Suprapubic skin (tissue), 4 donors: ENCODE measurements around the gene CTRL.

ENCODE experiments used
- EP300 ChIP-seq: sonication (generic); formaldehyde crosslinking; IDR thresholded peaks from one replicate; pipeline ENCODE4 v1.6.1; 2017; ENCODE audit warnings: antibody characterized with exemption
- POLR2A ChIP-seq, 2 donors: fragments of 450-650 bp; IDR thresholded peaks; one replicate each; pipeline ENCODE4 v1.6.1; 2017; ENCODE audit warnings: antibody characterized with exemption in 2 of 2, mild to moderate bottlenecking in 2 of 2, moderate library complexity in 2 of 2
- POLR2AphosphoS5 ChIP-seq, 3 donors: sonication (generic); formaldehyde crosslinking; IDR thresholded peaks; one replicate each; pipeline ENCODE4 v1.6.1; 2017; ENCODE audit warnings: antibody characterized with exemption in 3 of 3
- TF ChIP-seq, protein P1 (sequence below), 2 donors: fragments of 200-600 bp in 1 of 2; fragments of 450-650 bp in 1 of 2; sonication (generic) in 1 of 2; IDR thresholded peaks; one replicate each; pipeline ENCODE4 v1.5.1; 2016 to 2019; ENCODE audit warnings: antibody characterized with exemption in 2 of 2, mild to moderate bottlenecking in 1 of 2, moderate library complexity in 1 of 2

GRCh38 chr16:67962135-67962534 lies 30.5 kb upstream of the CTRL start:
- TF ChIP-seq, protein P1, sequence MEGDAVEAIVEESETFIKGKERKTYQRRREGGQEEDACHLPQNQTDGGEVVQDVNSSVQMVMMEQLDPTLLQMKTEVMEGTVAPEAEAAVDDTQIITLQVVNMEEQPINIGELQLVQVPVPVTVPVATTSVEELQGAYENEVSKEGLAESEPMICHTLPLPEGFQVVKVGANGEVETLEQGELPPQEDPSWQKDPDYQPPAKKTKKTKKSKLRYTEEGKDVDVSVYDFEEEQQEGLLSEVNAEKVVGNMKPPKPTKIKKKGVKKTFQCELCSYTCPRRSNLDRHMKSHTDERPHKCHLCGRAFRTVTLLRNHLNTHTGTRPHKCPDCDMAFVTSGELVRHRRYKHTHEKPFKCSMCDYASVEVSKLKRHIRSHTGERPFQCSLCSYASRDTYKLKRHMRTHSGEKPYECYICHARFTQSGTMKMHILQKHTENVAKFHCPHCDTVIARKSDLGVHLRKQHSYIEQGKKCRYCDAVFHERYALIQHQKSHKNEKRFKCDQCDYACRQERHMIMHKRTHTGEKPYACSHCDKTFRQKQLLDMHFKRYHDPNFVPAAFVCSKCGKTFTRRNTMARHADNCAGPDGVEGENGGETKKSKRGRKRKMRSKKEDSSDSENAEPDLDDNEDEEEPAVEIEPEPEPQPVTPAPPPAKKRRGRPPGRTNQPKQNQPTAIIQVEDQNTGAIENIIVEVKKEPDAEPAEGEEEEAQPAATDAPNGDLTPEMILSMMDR (IDR thresholded peaks at IDR 0.05), result no peak
- TF ChIP-seq POLR2A (IDR thresholded peaks at IDR 0.05) (no peak), POLR2AphosphoS5 (IDR thresholded peaks at IDR 0.05) (no peak), EP300 (no peak)
